ENCODE data around the gene DNM2.
"Not testable (repeated sequence)": the region's sequence is repeated elsewhere in the genome, so short reads cannot be mapped to it uniquely, and the experiment has no call there.

Gene DNM2

DNA sequence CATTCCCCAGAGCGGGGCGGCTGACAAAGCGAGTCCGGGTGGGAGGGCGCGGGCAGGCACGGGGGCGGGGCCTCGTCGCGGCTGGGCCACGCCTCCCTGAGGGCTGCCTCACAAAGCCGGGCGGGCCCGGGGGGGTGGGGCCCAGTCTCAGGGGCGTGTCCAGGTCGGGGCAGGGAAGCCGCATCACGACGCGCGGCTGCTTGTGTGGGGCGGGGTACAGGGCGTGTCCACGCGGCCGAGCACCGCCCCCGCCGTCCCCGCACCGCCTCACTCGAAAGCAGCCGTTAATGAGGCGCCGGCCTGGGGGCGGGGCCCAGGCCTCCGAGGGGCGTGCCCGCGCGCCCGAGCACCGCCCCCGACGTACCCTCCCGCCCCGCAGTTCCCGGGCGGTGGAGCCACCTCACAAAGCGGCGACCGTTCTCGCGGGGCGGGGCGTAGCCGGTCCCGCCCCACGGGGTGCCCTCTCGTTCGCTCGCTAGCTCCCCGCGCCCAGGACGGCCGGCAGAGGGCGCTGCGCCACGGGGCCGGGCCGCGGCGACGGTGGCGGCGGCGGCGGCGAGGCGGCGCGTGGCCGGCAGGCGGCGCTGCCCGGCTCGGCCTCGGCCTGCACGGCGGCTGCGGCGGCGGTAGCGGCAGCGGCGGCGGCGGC, 153.2 kb downstream of the DNM2 start, which contains the start of gene CARM1:
CARM1 (plus strand) TSS at position 599 of the 649 bp plus-strand sequence. CDS start 150 bp downstream, outside the sequence.
- peak; percentile 74 for DNase-seq

DNA sequence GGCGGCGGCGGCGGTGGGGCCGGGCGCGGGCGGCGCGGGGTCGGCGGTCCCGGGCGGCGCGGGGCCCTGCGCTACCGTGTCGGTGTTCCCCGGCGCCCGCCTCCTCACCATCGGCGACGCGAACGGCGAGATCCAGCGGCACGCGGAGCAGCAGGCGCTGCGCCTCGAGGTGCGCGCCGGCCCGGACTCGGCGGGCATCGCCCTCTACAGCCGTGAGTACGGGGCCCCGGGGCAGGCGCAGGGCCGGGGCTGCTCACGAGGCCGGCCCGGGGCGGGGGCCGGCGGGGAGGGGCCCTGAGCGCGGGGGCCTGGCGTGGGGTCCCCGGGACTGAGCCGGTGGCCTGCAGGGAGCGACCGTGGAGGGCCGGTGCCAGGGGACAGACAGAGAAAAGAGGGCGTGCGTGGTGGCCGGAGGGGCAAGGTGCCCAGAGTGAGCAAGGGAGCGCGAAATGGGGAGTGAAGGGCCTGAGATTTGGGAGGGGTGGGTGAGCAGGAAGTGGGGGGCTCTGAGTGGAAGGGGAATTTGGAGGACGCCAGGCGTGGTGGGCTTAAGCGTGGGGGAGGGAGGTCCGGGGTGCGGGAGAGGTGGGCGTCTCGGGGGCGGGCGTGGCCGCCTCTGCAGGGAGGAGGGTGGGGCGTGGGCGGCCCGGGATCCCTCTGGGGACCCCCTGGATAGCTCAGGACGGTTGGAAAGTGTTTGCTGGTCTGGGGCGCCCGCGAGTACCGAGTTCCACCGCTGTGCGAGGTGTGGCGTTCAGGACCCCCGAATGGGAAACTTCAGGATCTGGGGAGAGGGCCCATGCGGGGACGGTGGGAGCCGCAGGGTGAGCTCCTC, 154.0 kb downstream of the DNM2 start:
- no peak for DNase-seq

DNA sequence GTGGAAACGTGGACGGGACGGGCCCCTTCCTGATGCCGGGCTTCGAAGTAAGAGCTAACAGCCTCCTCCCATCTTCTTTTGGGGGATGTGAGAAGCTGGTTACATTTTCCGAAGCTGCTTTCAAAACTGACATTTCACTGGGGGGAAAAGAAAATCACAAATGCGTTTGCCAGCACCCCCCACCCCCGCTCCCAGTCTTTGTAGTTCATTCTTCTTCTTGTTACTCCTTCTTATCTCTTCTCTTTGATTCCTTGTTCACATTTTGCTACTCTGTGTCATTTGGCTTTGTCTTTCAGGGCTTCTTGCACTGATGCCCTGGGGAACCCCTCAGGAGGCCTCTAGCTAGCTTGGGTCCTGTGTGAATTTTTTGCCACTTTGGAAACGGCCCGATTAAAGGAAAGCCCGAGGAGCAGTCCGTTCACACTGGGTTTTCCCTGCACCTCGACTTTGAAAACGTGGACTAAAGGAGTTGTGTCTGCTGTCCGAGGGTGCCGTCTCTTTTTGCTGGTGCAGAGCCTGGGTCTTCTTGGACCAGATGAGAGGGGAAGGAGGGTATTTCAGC, 154.7 kb downstream of the DNM2 start:
- no peak for DNase-seq

DNA sequence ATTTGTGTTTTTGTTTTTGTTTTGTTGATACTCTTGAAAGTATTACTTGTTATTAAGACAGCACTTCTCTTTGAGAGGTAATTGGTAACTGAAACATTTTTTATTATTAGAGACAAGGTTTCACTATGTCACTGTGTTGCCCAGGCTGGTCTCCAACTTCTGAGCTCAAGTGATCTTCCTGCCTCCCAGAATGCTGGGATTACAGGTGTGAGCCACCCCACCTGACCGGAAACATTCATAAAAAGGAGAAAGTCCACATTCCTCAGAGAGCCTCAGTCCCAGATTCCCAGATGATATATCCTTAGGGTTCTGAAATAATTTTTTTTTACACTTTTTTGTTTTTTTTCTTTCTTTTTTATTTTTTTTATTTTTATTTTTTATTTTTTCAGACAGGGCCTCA, 156.1 kb downstream of the DNM2 start:
- no peak for DNase-seq

DNA sequence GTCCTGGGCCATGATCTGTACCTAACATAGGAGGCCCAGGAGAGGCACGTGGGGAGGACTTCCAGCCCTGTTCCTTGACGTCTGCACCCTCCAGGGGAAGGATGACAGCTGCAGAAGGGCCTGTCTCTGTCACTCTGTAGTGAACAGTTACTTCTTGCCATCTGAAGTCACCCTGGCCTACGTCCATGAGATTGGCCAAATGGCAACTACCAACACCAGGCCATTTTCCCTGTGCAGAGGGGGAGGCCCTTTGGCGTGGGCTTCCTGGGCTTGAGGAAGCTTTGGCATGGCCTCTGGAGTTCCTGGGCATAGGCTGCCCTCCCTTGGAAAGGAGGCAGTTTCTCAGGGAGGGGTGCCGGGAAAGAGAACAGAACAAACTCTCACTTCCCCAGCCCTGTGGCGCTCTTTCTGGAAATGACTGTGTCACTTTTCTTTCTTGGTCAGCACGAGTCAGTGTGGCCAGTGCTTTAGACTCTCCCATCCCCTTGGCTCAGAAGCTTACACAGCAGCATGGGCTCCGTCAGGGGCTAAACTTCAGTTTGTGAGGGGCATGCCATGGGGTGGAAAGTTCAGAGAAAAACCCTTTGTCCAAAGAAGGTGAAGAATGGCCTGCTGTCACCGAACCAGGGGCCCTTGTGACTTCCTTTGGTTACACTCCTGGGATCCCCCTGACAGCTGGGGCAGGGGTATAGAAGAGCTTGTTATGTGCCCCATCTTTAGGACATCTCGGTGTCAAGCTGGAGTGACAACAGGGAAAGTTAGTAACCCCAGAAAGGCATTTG, 158.8 kb downstream of the DNM2 start:
- DNase-seq: no peak

DNA sequence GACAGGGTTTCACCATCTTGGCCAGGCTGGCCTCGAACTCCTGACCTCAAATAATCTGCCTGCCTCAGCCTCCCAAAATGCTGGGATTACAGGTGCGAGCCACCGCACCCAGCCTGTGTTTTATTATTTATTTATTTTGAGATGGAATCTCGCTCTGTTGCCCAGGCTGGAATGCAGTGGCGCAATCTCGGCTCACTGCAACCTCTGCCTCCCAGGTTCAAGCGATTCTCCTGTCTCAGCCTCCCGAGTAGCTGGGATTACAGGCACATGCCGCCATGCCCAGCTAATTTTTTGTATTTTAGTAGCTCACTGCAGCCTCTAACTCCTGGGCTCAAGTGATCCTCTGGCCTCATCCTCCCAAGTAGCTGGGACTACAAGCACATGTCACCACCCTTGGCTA, 159.7 kb downstream of the DNM2 start:
- not testable (repeated sequence) for DNase-seq

DNA sequence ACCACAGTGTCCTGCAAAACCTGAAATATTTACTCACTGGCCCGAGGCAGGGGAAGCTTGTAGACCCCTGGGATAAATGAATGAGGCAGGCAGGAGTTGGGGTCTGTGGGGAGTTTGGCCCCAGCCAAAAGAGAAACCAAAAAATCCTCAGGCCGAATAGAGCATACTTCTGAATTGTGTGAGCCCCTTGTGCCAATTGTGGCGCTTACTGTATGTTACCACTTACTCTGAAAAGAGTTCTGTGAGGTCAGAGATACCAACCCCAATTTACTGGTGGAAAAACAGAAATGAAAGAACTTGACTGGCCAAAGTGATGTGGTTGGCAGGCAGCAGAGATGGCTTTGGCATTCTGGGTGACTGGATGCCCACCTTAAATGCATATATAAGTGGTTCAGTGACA, 160.4 kb downstream of the DNM2 start:
- no peak for DNase-seq
